GM12892 (cell line): ENCODE results near the gene DDX20.

Experiments
- DNase-seq: peaks from one replicate; pipeline ENCODE4 v3.0.0; 2011; ENCODE audit not compliant: insufficient read length
- FAIRE-seq: peaks from 2 replicates; lab custom pipeline; 2011; peaks lifted over from hg19 to GRCh38; lab: Jason Lieb, UNC
- POLR2A ChIP-seq: IDR thresholded peaks from 2 replicates; pipeline ENCODE4 v1.6.1; 2011; ENCODE audit warnings: low read depth, low read length, control low read depth
- POLR2AphosphoS5 ChIP-seq: IDR thresholded peaks from 2 replicates; pipeline ENCODE4 v1.6.1; 2011; ENCODE audit warnings: low read depth, low read length, control low read depth
- TAF1 ChIP-seq: IDR thresholded peaks from 2 replicates; pipeline ENCODE4 v1.6.1; 2011; ENCODE audit warnings: low read depth, mild to moderate bottlenecking, control low read depth, low read length, borderline replicate concordance

Gene DDX20

GRCh38 chr1:111720977-111721786 is 34.5 kb upstream of the DDX20 start:
- FAIRE-seq (no peak), DNase-seq (no peak)
- TF ChIP-seq TAF1 (no peak), POLR2AphosphoS5 (no peak), POLR2A (no peak)

- FAIRE-seq: no peak
- TF ChIP-seq POLR2A (no peak), TAF1 (no peak), POLR2AphosphoS5 (no peak)
- no peak for DNase-seq
Measured at GRCh38 chr1:111723091-111723806, 32.5 kb upstream of the DDX20 start.

GRCh38 chr1:111723871-111724270 is 31.8 kb upstream of the DDX20 start:
- DNase-seq: no peak
- TF ChIP-seq TAF1: no peak
- no peak for TF ChIP-seq POLR2AphosphoS5
- TF ChIP-seq POLR2A: no peak
- FAIRE-seq: no peak

DNA sequence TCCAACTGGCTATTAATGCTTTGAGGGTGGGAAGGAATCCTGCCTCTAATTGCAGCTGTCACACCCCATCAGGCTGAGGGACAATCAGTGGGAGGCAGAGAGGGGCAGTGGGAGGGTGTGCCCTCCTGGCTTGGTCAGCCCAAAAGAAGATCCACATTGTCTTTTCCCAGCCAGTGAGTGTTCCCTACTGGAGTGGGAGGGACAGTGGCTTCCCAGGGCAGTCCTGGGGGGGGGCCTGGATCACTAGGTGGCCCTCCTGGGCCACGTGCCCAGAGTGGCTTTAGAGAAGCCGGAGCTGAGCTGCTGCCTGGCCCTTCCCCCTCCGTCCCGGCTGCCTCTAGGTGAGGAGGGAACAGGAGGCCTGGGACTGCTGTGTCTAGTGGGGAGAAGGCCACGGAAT is 30.5 kb upstream of the DDX20 start:
- DNase-seq: no peak
- no peak for TF ChIP-seq TAF1
- no peak for TF ChIP-seq POLR2AphosphoS5
- TF ChIP-seq POLR2A: no peak
- FAIRE-seq: no peak

GRCh38 chr1:111727056-111727455 is 28.6 kb upstream of the DDX20 start:
- DNase-seq: no peak
- no peak for TF ChIP-seq POLR2A
- TF ChIP-seq TAF1: no peak
- no peak for TF ChIP-seq POLR2AphosphoS5
- FAIRE-seq: no peak

DNA sequence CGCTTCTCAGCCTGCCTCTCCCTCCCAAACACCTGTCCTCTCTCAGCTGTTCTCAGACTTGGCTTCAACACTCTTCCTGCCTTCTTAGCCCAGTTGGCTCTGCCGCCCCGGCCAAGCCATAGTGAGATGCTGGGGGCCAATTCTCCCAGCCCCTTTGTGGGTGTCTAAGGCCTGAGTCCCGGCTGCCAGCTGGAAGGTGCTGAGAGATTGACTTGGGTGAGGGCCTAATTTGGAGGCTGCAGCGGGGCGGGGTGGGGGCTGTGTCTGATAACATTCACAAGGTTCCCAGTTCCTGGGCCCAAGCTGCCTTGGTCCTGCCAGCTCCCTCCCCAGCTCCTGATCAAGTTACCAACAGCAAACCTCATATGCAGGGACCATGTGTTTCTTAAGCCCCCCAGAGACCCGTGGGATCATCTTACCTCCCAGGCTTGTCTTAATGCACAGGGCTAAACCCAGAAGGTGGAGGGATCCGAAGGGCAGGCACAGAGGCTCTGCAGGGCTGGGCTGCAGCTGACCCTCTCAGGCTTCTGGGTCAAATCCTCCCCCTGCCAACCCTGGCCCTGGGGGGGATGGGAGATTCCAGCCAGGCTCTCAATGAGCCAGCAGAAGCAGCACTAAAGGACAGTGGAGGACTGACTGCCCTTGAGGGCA is 26.3 kb upstream of the DDX20 start:
- TF ChIP-seq POLR2AphosphoS5: no peak
- DNase-seq: no peak
- FAIRE-seq: no peak

- no peak for TF ChIP-seq POLR2AphosphoS5
- no peak for TF ChIP-seq TAF1
- no peak for TF ChIP-seq POLR2A
- FAIRE-seq (no peak), DNase-seq (no peak)
Measured at GRCh38 chr1:111729946-111730681, 25.6 kb upstream of the DDX20 start.

- FAIRE-seq (no peak), DNase-seq (no peak)
- TF ChIP-seq POLR2AphosphoS5 (no peak), POLR2A (no peak), TAF1 (no peak)
Measured at GRCh38 chr1:111730706-111731105, 25.0 kb upstream of the DDX20 start.

DNA sequence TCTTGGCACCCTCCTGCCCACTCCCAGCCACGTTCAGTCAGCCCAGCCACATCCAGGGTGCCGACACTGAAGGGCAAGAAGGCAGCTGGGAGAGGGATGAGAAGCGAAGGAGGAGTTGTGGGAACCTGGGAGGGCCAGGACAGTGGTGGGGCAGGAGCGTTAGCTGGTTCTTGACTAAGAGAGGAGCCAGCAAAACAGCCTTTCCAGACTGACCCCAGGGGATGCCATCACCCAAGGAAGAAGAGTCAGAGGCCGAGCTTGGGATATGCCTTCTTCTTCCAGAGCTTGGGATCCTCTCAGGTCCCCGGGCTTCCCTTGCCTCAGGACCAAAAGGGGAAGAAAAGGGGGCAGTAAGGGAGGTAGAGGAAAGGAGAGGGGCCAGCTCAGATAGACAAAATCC is 23.7 kb upstream of the DDX20 start:
- DNase-seq (no peak), FAIRE-seq (no peak)
- TF ChIP-seq POLR2A (no peak), TAF1 (no peak), POLR2AphosphoS5 (no peak)

GRCh38 chr1:111732718-111733117 is 23.0 kb upstream of the DDX20 start:
- DNase-seq: no peak
- TF ChIP-seq TAF1 (no peak), POLR2A (no peak), POLR2AphosphoS5 (no peak)
- no peak for FAIRE-seq
